GM12891 (cell line): ENCODE measurements around the gene SAC3D1.

Experiments
- POLR2A ChIP-seq: IDR thresholded peaks from 2 replicates; pipeline ENCODE4 v1.6.1; 2011; ENCODE audit warnings: low read depth, low read length, control low read depth
- POLR2AphosphoS5 ChIP-seq: IDR thresholded peaks from 2 replicates; pipeline ENCODE4 v1.6.1; 2011; ENCODE audit warnings: low read depth, low read length, control low read depth
- TAF1 ChIP-seq: IDR thresholded peaks from 2 replicates; pipeline ENCODE4 v1.6.1; 2011; ENCODE audit warnings: low read depth, low read length, control low read depth

- TF ChIP-seq POLR2AphosphoS5 (no peak), TAF1 (no peak), POLR2A (no peak)
These were observed 3.0 kb downstream of the SAC3D1 start for GRCh38 chr11:65043881-65044501.
